Colonic mucosa (tissue), 4 donors: ENCODE measurements around the gene KCNK3. TPM values are rescaled to one million over a fixed set of nuclear protein-coding genes. Genes with fewer than 3 reads are reported as not detected.

Source experiments
- DNase-seq: peaks from one replicate; pipeline ENCODE4 v3.0.0-alpha.2; 2020
- H3K27ac ChIP-seq: fragments of 200-600 bp; one replicate; pipeline ENCODE4 v1.8.0; 2021
- H3K27me3 ChIP-seq: fragments of 200-600 bp; one replicate; pipeline ENCODE4 v1.8.0; 2021
- H3K36me3 ChIP-seq: fragments of 200-600 bp; one replicate; pipeline ENCODE4 v1.8.0; 2021
- H3K4me1 ChIP-seq: fragments of 200-600 bp; one replicate; pipeline ENCODE4 v1.8.0; 2021; ENCODE audit warnings: mild to moderate bottlenecking
- H3K4me3 ChIP-seq: fragments of 200-600 bp; one replicate; pipeline ENCODE4 v1.8.0; 2021
- H3K9ac ChIP-seq, 2 donors: one replicate each; pipeline ENCODE4 v1.7.0; 2013; ENCODE audit warnings: control low read depth in 2 of 2, low read depth in 2 of 2, low read length in 2 of 2
- H3K9me3 ChIP-seq: fragments of 200-600 bp; one replicate; pipeline ENCODE4 v1.8.0; 2021
- CTCF ChIP-seq: fragments of 200-600 bp; IDR thresholded peaks from one replicate; pipeline ENCODE4 v1.8.0; 2022; ENCODE audit warnings: antibody characterized with exemption, mild to moderate bottlenecking
- intact Hi-C: fragments of 100-400 bp; cut with DNase I; formaldehyde crosslinking; loops from one replicate; pipeline ENCODE4 v1.14.1; 2022
- total RNA-seq, 2 donors: library from RNA; stranded (reverse); fragmentation: NEBNext Ultra II Directional in 1 of 2; extraction: Animal tissue kit (Norgen Biotek cat#: 25700) in 1 of 2; gene quantifications; one replicate each; pipeline ENCODE4 v1.2.1, GENCODE V29; 2021
- donor health status: healthy.
- donor health status: DM: no; HTN: no; CAD: no.
- donor health status: DM: no; HTN: no; CAD: no.

The KCNK3 gene
- total RNA-seq, 2 donors from 2014 or later = 1.2 to 1.5 TPM

GRCh38 chr2:26735883-26736588, 43.5 kb downstream of the KCNK3 start:
- Histone ChIP-seq H3K4me3 (no peak overlapping the region), H3K9ac (no peak overlapping the region), H3K9me3 (no peaks in the 10 kb centered on the region), H3K36me3 (no peaks in the 10 kb centered on the region), H3K27me3 (no peaks in the 10 kb centered on the region), H3K27ac (no peak overlapping the region), H3K4me1 (no peaks in the 10 kb centered on the region)
- DNase-seq = no peak
- no peak for TF ChIP-seq CTCF
- intact Hi-C loops = no loop called here

GRCh38 chr2:26737221-26737620, 44.7 kb downstream of the KCNK3 start:
- TF ChIP-seq CTCF = no peak
- Histone ChIP-seq H3K4me3 (no peak overlapping the region), H3K9ac (no peak overlapping the region), H3K27ac (no peak overlapping the region), H3K4me1 (no peaks in the 10 kb centered on the region), H3K9me3 (no peaks in the 10 kb centered on the region), H3K36me3 (no peaks in the 10 kb centered on the region), H3K27me3 (no peaks in the 10 kb centered on the region)
- intact Hi-C loops = no loop called here
- no peak for DNase-seq

- H3K27me3 ChIP-seq = no peaks in the 10 kb centered on the region
- H3K4me3 ChIP-seq = no peak overlapping the region
- H3K27ac ChIP-seq = no peak overlapping the region
- H3K4me1 ChIP-seq = no peaks in the 10 kb centered on the region
- intact Hi-C loops = no loop called here
- no peak for TF ChIP-seq CTCF
- no peaks in the 10 kb centered on the region for H3K9me3 ChIP-seq
- H3K36me3 ChIP-seq = no peaks in the 10 kb centered on the region
- no peak for DNase-seq
- H3K9ac ChIP-seq = no peak overlapping the region
Measured at GRCh38 chr2:26738481-26738880, 46.0 kb downstream of the KCNK3 start.

GRCh38 chr2:26739514-26739913, 47.0 kb downstream of the KCNK3 start:
- no peak for DNase-seq
- Histone ChIP-seq H3K27me3 (no peaks in the 10 kb centered on the region), H3K9me3 (no peaks in the 10 kb centered on the region), H3K36me3 (no peaks in the 10 kb centered on the region), H3K4me1 (no peaks in the 10 kb centered on the region), H3K27ac (no peak overlapping the region), H3K4me3 (no peak overlapping the region), H3K9ac (no peak overlapping the region)
- no peak for TF ChIP-seq CTCF
- intact Hi-C loops = no loop called here

GRCh38 chr2:26740346-26740745, 47.8 kb downstream of the KCNK3 start:
- no peaks in the 10 kb centered on the region for H3K9me3 ChIP-seq
- H3K27me3 ChIP-seq = no peaks in the 10 kb centered on the region
- no peaks in the 10 kb centered on the region for H3K36me3 ChIP-seq
- no peak for TF ChIP-seq CTCF
- no peak overlapping the region for H3K4me3 ChIP-seq
- no peak for DNase-seq
- no peak overlapping the region for H3K9ac ChIP-seq
- H3K4me1 ChIP-seq = no peaks in the 10 kb centered on the region
- intact Hi-C loops = no loop called here
- H3K27ac ChIP-seq = no peak overlapping the region
